Memory B cell (primary cell): ENCODE data around the gene PRDM15.

Experiments
- ATAC-seq: fragments of 150-1000 bp; cut with Tn5 transposase; 2 replicates; pipeline ENCODE4 v1.10.0; 2021; ENCODE audit warnings: low read depth, mild to moderate bottlenecking, moderate library complexity
- DNase-seq, 2 donors: peaks; one replicate each; pipeline ENCODE4 v3.0.0; 2022; ENCODE audit warnings: low spot score in 2 of 2
- H3K27ac Mint-ChIP-seq: one replicate; pipeline ENCODE4 v1.8.0; 2022; ENCODE audit warnings: mild to moderate bottlenecking, moderate library complexity, mixed read lengths
- H3K27me3 Mint-ChIP-seq: one replicate; pipeline ENCODE4 v1.8.0; 2022; ENCODE audit warnings: mixed read lengths
- H3K36me3 Mint-ChIP-seq: one replicate; pipeline ENCODE4 v1.8.0; 2022; ENCODE audit warnings: mild to moderate bottlenecking, mixed read lengths
- H3K4me1 Mint-ChIP-seq: one replicate; pipeline ENCODE4 v1.8.0; 2022; ENCODE audit warnings: mixed read lengths
- H3K4me3 Mint-ChIP-seq: one replicate; pipeline ENCODE4 v1.8.0; 2022; ENCODE audit warnings: mild to moderate bottlenecking, moderate library complexity, mixed read lengths
- H3K9me3 Mint-ChIP-seq: one replicate; pipeline ENCODE4 v1.8.0; 2022; ENCODE audit warnings: mixed read lengths

Gene PRDM15

GRCh38 chr21:41831866-41832595, 47.1 kb downstream of the PRDM15 start:
- no peak for ATAC-seq
- no peaks in the 10 kb centered on the region for H3K9me3 Mint-ChIP-seq
- H3K4me1 Mint-ChIP-seq, result peaks cover 7% of the 10 kb centered on the region
- no peaks in the 10 kb centered on the region for H3K27me3 Mint-ChIP-seq
- H3K4me3 Mint-ChIP-seq, result no peak overlapping the region
- no peak for DNase-seq
- H3K27ac Mint-ChIP-seq, result no peak overlapping the region
- H3K36me3 Mint-ChIP-seq, result peaks cover 5% of the 10 kb centered on the region

DNA sequence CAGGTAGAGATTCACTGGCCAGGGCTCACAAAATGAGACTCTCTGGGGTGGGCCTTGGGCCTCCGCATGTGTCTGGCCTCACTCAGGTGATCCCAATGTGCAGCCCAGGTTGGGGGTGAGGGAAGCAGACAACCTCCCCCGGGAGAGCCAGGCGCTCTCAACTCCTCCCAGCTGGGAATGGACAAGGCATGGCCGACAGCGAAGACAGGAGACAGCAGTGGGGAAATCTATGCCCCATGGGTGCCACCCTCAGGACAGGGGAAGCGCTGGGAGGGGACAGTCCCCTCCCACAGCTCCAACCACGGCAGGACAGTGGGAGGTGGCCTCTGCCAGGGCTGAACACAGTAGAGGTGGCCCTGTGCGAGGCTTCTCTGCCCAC, 47.7 kb downstream of the PRDM15 start:
- H3K27me3 Mint-ChIP-seq, result no peaks in the 10 kb centered on the region
- no peak overlapping the region for H3K4me3 Mint-ChIP-seq
- DNase-seq (no peak), ATAC-seq (no peak)
- H3K36me3 Mint-ChIP-seq, result peaks cover 5% of the 10 kb centered on the region
- H3K9me3 Mint-ChIP-seq, result no peaks in the 10 kb centered on the region
- no peak overlapping the region for H3K27ac Mint-ChIP-seq
- H3K4me1 Mint-ChIP-seq, result peaks cover 7% of the 10 kb centered on the region

GRCh38 chr21:41830764-41831452, 48.2 kb downstream of the PRDM15 start:
- Mint-ChIP-seq H3K4me1 (peaks cover 5% of the 10 kb centered on the region), H3K36me3 (peaks cover 3% of the 10 kb centered on the region), H3K9me3 (no peaks in the 10 kb centered on the region), H3K27ac (no peak overlapping the region), H3K4me3 (no peak overlapping the region), H3K27me3 (no peaks in the 10 kb centered on the region)
- ATAC-seq (no peak), DNase-seq (no peak)

DNA sequence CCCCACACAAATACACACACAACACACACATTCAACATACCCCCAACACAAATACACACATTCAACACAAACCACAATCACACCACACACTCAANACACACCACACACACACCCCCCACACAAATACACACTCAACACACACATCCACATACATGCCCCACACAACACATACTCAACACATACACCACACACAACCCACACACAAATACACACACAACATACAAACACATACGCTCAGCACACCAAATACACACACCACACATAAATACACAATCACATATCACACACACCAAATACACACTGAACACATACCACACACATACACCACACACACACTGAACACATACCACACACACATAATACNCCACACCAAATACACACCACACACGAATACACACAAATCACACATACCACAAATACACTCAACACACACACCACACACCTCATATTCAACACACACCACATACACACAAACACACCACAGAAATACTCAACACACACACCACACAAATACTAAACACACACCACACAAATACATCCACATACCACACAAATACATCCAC, 48.9 kb downstream of the PRDM15 start:
- Mint-ChIP-seq H3K27ac (no peak overlapping the region), H3K4me1 (peaks cover 2% of the 10 kb centered on the region), H3K9me3 (no peaks in the 10 kb centered on the region), H3K4me3 (no peak overlapping the region), H3K27me3 (no peaks in the 10 kb centered on the region), H3K36me3 (no peaks in the 10 kb centered on the region)
- no peak for ATAC-seq
- DNase-seq, result no peak

- no peak for ATAC-seq
- Mint-ChIP-seq H3K9me3 (no peaks in the 10 kb centered on the region), H3K4me1 (peaks cover 2% of the 10 kb centered on the region), H3K36me3 (peaks cover 3% of the 10 kb centered on the region), H3K27me3 (no peaks in the 10 kb centered on the region), H3K4me3 (no peak overlapping the region), H3K27ac (no peak overlapping the region)
- DNase-seq, result no peak
These were observed 50.2 kb downstream of the PRDM15 start for GRCh38 chr21:41828884-41829360.

DNA sequence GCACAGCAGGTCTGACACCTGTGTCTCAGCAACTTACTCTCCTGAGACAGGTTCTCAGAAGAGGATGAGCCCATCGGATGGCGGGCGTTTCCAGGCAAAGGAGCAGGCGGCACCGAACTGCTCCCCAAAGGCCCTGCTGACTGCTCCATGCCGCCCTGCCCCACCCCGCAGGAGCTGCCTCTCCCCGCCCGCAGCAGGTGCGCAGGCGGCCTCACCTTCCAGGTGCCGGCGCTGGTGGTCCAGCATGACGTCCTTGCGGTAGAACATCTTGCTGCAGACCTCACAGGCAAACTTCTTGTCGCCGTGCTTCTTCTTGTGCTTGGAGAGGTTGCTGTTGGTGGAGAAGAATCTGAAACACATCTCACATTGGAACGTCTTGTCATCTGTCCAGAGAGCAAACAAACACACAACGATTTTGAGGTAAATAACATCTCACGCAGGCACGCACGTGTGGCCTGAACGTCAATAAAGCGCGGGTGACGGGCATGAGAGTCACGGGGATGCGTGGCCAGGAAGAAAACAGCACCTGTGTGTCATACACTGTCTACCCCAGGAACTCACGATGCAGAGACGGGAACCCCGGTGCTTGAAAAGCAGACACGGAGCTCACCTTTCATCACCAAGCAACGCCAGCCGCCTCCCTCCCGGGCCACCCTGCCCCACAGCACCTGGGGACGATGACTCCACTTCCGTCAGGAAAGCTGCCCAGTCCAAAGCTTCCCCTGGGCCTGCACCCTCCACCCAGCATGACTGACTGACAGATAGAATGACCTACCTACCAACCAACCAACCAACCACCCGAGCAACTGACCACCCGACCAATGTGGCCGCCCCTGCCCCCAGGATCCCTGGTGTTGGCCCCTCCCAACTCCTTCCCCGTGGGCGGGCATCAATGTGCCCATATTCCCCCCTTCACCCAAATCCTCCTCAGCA, 50.9 kb downstream of the PRDM15 start:
- Mint-ChIP-seq H3K27ac (no peak overlapping the region), H3K36me3 (peaks cover 5% of the 10 kb centered on the region), H3K4me3 (no peak overlapping the region), H3K9me3 (no peaks in the 10 kb centered on the region), H3K27me3 (no peaks in the 10 kb centered on the region), H3K4me1 (peaks cover under 1% of the 10 kb centered on the region)
- no peak for DNase-seq
- no peak for ATAC-seq

DNA sequence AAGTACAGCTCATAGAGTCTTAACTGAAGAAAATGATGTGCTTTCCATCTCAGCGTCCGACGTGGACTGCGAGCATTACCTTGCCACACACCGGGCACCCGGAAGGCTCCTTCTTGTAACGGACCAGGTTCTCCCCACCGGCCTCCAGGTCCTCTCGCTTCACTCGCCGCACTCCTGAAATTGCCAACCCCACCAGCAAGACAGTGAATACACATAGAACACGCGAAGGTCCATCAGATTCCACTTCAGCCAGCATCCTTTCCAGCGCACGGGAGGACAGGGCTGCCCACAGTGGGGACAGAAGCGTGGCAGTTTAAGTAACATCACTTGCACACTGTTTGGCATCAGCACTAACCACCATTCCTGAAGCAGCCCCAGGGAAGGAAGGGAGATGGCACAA, 53.3 kb downstream of the PRDM15 start:
- DNase-seq, result no peak
- H3K27ac Mint-ChIP-seq, result no peak overlapping the region
- H3K9me3 Mint-ChIP-seq, result no peaks in the 10 kb centered on the region
- no peaks in the 10 kb centered on the region for H3K27me3 Mint-ChIP-seq
- no peaks in the 10 kb centered on the region for H3K4me1 Mint-ChIP-seq
- no peak overlapping the region for H3K4me3 Mint-ChIP-seq
- H3K36me3 Mint-ChIP-seq, result peaks cover 13% of the 10 kb centered on the region
- no peak for ATAC-seq

DNA sequence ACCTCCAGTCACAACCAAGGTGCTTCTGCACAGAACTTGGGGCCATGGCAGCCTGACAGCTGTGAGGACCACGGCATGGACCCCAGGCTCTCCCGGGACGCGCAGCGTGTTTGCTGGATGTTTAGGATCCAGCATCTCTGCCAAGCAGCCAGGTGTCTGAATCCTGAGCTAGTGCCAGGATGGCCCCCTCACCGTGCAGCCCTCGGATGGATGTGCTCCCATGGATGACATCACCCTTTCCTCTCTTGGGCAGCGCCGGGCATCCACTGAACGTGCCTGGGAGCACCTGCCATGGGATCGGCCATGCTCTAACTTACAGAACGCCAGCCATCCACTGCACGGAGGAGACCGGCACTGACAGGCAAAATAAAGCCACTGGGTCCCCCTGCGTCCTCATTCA, 53.9 kb downstream of the PRDM15 start:
- Mint-ChIP-seq H3K27me3 (no peaks in the 10 kb centered on the region), H3K4me1 (no peaks in the 10 kb centered on the region), H3K4me3 (no peak overlapping the region), H3K36me3 (peaks cover 13% of the 10 kb centered on the region), H3K9me3 (no peaks in the 10 kb centered on the region), H3K27ac (no peak overlapping the region)
- DNase-seq, result no peak
- ATAC-seq, result no peak

GRCh38 chr21:41824466-41825207, 54.5 kb downstream of the PRDM15 start:
- DNase-seq (no peak), ATAC-seq (no peak)
- Mint-ChIP-seq H3K36me3 (peaks cover 15% of the 10 kb centered on the region), H3K4me3 (no peak overlapping the region), H3K9me3 (no peaks in the 10 kb centered on the region), H3K27me3 (no peaks in the 10 kb centered on the region), H3K4me1 (no peaks in the 10 kb centered on the region), H3K27ac (no peak overlapping the region)

DNA sequence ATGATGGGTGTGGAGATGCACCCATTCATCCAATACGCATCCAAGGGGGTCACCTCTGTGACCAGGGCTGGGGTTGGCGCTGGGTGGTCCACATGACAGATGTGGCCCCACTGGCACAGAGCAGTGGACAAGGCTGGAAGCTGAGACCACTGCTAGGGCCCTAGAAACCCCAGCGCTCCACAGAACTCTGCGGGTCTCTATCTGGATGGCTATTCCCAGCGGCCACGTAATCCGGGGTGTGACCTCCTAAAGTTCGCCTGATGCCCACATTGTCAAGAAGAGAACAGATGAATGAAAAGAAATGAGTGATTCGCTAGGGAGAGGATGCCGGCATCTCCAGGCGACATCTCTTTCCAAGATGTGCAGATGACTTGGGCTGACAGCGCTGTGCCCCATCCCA, 55.2 kb downstream of the PRDM15 start:
- Mint-ChIP-seq H3K36me3 (peaks cover 17% of the 10 kb centered on the region), H3K4me1 (no peaks in the 10 kb centered on the region), H3K4me3 (no peak overlapping the region), H3K27ac (no peak overlapping the region), H3K9me3 (no peaks in the 10 kb centered on the region), H3K27me3 (no peaks in the 10 kb centered on the region)
- ATAC-seq, result no peak
- no peak for DNase-seq

DNA sequence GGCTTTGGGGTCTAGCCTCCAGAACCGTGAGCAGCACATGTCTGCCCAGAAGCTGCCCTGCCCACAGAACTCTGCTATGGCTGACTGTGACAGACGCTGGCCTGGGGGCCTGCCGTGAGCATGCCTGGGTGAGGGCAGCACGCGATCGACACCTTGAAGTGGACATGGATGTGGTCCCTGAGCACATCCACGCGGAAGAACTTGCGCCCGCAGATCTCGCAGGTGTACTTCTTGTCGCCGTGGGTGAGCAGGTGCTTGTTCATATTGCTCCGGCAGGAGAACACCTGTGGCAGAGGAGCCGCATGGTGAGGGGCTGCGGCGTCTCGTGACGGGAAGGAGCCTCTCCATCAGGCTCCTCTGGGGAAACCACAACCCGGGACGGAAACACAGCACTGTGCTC, 56.0 kb downstream of the PRDM15 start:
- ATAC-seq (no peak), DNase-seq (no peak)
- H3K4me1 Mint-ChIP-seq, result no peaks in the 10 kb centered on the region
- H3K36me3 Mint-ChIP-seq, result peaks cover 17% of the 10 kb centered on the region
- H3K4me3 Mint-ChIP-seq, result no peak overlapping the region
- no peaks in the 10 kb centered on the region for H3K9me3 Mint-ChIP-seq
- H3K27me3 Mint-ChIP-seq, result no peaks in the 10 kb centered on the region
- no peak overlapping the region for H3K27ac Mint-ChIP-seq

DNA sequence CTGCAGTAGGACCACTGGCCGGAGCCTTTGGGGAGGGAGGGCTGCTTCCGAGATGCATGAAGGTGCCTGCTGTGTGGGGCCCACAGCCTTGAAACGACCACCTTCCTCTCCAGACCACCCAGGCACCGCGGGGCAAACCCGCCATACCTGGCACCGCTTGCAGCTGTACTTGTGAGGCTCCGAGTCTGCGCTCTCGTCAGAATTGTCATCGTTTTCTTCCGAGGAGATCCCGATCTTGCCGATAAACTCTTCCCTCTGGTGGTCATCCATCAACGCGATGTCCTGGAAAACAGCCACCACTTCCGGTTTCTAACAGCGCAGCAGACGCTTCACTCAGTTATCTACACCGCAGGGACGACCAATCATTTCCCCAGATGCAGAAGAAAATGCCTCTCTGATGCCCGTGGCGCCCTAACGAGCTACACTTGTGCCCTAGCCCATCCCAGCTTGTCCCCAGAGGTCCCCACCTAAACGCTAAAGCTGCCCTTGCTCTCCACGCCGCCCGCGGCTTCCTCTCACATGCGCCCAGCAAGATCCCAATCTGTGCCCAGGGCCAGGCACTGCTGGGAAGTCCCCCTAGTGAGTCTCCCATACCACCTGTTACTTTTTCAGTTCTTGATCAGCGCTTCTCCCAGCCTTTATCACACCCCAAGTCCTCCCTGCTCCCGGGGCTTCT, 57.2 kb downstream of the PRDM15 start:
- no peak for DNase-seq
- Mint-ChIP-seq H3K4me3 (no peak overlapping the region), H3K4me1 (peaks cover 4% of the 10 kb centered on the region), H3K9me3 (no peaks in the 10 kb centered on the region), H3K27ac (no peak overlapping the region), H3K36me3 (peaks cover 17% of the 10 kb centered on the region), H3K27me3 (no peaks in the 10 kb centered on the region)
- ATAC-seq, result no peak
